ENCODE results near the gene GRHL3.

GRHL3 gene

GRCh38 chr1:24341260-24341659, 22.1 kb downstream of the GRHL3 start:
- Histone ChIP-seq H3K9me3 (no peaks in the 10 kb centered on the region), H3K4me3 (ENCODE audit: low read depth, low read length) (no peak overlapping the region), H3K4me1 (no peaks in the 10 kb centered on the region), H3K27me3 (no peaks in the 10 kb centered on the region), H3K36me3 (no peaks in the 10 kb centered on the region)
- TF ChIP-seq CTCF (IDR thresholded peaks at IDR 0.05; ENCODE audit: low read depth, low read length): no peak
- DNase-seq: peak; percentile 15

- H3K36me3 ChIP-seq: no peaks in the 10 kb centered on the region
These were observed 24.4 kb downstream of the GRHL3 start for GRCh38 chr1:24343412-24344089.

GRCh38 chr1:24344090-24344742, 25.1 kb downstream of the GRHL3 start:
- Histone ChIP-seq H3K9me3 (no peaks in the 10 kb centered on the region), H3K4me1 (no peaks in the 10 kb centered on the region), H3K27me3 (no peaks in the 10 kb centered on the region), H3K4me3 (ENCODE audit: low read depth, low read length) (no peak overlapping the region), H3K36me3 (no peaks in the 10 kb centered on the region)
- no peak for TF ChIP-seq CTCF (IDR thresholded peaks at IDR 0.05; ENCODE audit: low read depth, low read length)
- DNase-seq: no peak

More at GRCh38 chr1:24343412-24344089, 24.4 kb downstream of the GRHL3 start:
- no peaks in the 10 kb centered on the region for H3K27me3 ChIP-seq
- no peak for TF ChIP-seq CTCF (IDR thresholded peaks at IDR 0.05; ENCODE audit: low read depth, low read length)
- no peaks in the 10 kb centered on the region for H3K4me1 ChIP-seq
- H3K4me3 ChIP-seq (ENCODE audit: low read depth, low read length): no peak overlapping the region
- H3K9me3 ChIP-seq: no peaks in the 10 kb centered on the region
- no peak for DNase-seq

GRCh38 chr1:24345334-24345733, 26.2 kb downstream of the GRHL3 start:
- H3K9me3 ChIP-seq: no peaks in the 10 kb centered on the region
- no peaks in the 10 kb centered on the region for H3K4me1 ChIP-seq
- no peak for TF ChIP-seq CTCF (IDR thresholded peaks at IDR 0.05; ENCODE audit: low read depth, low read length)
- no peak for DNase-seq
- no peak overlapping the region for H3K4me3 ChIP-seq (ENCODE audit: low read depth, low read length)
- H3K36me3 ChIP-seq: no peaks in the 10 kb centered on the region
- H3K27me3 ChIP-seq: no peaks in the 10 kb centered on the region

GRCh38 chr1:24347159-24347934, 28.2 kb downstream of the GRHL3 start:
- TF ChIP-seq CTCF (IDR thresholded peaks at IDR 0.05; ENCODE audit: low read depth, low read length): no peak
- no peak overlapping the region for H3K4me3 ChIP-seq (ENCODE audit: low read depth, low read length)
- no peaks in the 10 kb centered on the region for H3K4me1 ChIP-seq
- H3K9me3 ChIP-seq: no peaks in the 10 kb centered on the region
- no peak for DNase-seq
- no peaks in the 10 kb centered on the region for H3K27me3 ChIP-seq
- H3K36me3 ChIP-seq: no peaks in the 10 kb centered on the region

Data from BE2C (cell line).